Measurements from ENCODE around the gene RIMBP2. TPM values are rescaled to one million over a fixed set of nuclear protein-coding genes. Genes with fewer than 3 reads are reported as not detected.

Gene RIMBP2
- total RNA-seq, 3 donors from 2014 or later: 2.3 to 5.9 (median 5.4) TPM

GRCh38 chr12:130556486-130557055, 159.5 kb downstream of the RIMBP2 start:
- Histone ChIP-seq H3K9me3 (peaks cover 3% of the 10 kb centered on the region), H3K4me3 (no peak overlapping the region), H3K4me1 (ENCODE audit: low read depth) (peaks cover 27% of the 10 kb centered on the region), H3K36me3 (ENCODE audit: low read depth) (no peaks in the 10 kb centered on the region)
- DNase-seq (no peak), ATAC-seq (no peak)
- intact Hi-C loops (cut with DNase I, micrococcal nuclease): no loop called here
- no peak for TF ChIP-seq CTCF (IDR thresholded peaks at IDR 0.05)

- Histone ChIP-seq H3K4me1 (ENCODE audit: low read depth) (peaks cover 27% of the 10 kb centered on the region), H3K36me3 (ENCODE audit: low read depth) (no peaks in the 10 kb centered on the region), H3K4me3 (no peak overlapping the region), H3K9me3 (peaks cover 6% of the 10 kb centered on the region)
- DNase-seq (peak in 1 of 3 donors; percentile 13), ATAC-seq (peak; percentile 34)
- no peak for TF ChIP-seq CTCF (IDR thresholded peaks at IDR 0.05)
- intact Hi-C loops (cut with DNase I, micrococcal nuclease): no loop called here
Measured at GRCh38 chr12:130555628-130556485, 160.2 kb downstream of the RIMBP2 start.

GRCh38 chr12:130555221-130555620, 160.9 kb downstream of the RIMBP2 start:
- intact Hi-C loops (cut with DNase I, micrococcal nuclease): no loop called here
- Histone ChIP-seq H3K4me1 (ENCODE audit: low read depth) (peaks cover 26% of the 10 kb centered on the region), H3K9me3 (peaks cover 6% of the 10 kb centered on the region), H3K4me3 (no peak overlapping the region), H3K36me3 (ENCODE audit: low read depth) (no peaks in the 10 kb centered on the region)
- DNase-seq: no peak
- no peak for TF ChIP-seq CTCF (IDR thresholded peaks at IDR 0.05)
- no peak for ATAC-seq

- no peak overlapping the region for H3K4me3 ChIP-seq
- no peaks in the 10 kb centered on the region for H3K36me3 ChIP-seq (ENCODE audit: low read depth)
- intact Hi-C loops (cut with DNase I, micrococcal nuclease): no loop called here
- peak in 1 of 3 donors; percentile 43 for DNase-seq
- no peak for TF ChIP-seq CTCF (IDR thresholded peaks at IDR 0.05)
- peaks cover 12% of the 10 kb centered on the region for H3K4me1 ChIP-seq (ENCODE audit: low read depth)
- H3K9me3 ChIP-seq: peaks cover 6% of the 10 kb centered on the region
- ATAC-seq: no peak
Measured at GRCh38 chr12:130552483-130552996, 163.6 kb downstream of the RIMBP2 start.

GRCh38 chr12:130549361-130549760, 166.7 kb downstream of the RIMBP2 start:
- TF ChIP-seq CTCF (IDR thresholded peaks at IDR 0.05): no peak
- intact Hi-C loops (cut with DNase I, micrococcal nuclease): no loop called here
- Histone ChIP-seq H3K9me3 (peaks cover 6% of the 10 kb centered on the region), H3K36me3 (ENCODE audit: low read depth) (no peaks in the 10 kb centered on the region), H3K4me3 (no peak overlapping the region), H3K4me1 (ENCODE audit: low read depth) (no peaks in the 10 kb centered on the region)
- ATAC-seq (no peak), DNase-seq (no peak)

Measured in mucosa of descending colon (tissue), 3 donors.